HG03575 (cell line): ENCODE results near the gene CDPF1.
"Not testable (repeated sequence)": the region's sequence is repeated elsewhere in the genome, so short reads cannot be mapped to it uniquely, and the experiment has no call there.

Experiments
- ATAC-seq: cut with Tn5 transposase; IDR thresholded peaks from one replicate; pipeline ENCODE4 v1.9.1; 2021; ENCODE audit not compliant: unreplicated experiment, insufficient number of reproducible peaks, low FRiP score; ENCODE audit errors: extremely low read depth

Gene CDPF1

DNA sequence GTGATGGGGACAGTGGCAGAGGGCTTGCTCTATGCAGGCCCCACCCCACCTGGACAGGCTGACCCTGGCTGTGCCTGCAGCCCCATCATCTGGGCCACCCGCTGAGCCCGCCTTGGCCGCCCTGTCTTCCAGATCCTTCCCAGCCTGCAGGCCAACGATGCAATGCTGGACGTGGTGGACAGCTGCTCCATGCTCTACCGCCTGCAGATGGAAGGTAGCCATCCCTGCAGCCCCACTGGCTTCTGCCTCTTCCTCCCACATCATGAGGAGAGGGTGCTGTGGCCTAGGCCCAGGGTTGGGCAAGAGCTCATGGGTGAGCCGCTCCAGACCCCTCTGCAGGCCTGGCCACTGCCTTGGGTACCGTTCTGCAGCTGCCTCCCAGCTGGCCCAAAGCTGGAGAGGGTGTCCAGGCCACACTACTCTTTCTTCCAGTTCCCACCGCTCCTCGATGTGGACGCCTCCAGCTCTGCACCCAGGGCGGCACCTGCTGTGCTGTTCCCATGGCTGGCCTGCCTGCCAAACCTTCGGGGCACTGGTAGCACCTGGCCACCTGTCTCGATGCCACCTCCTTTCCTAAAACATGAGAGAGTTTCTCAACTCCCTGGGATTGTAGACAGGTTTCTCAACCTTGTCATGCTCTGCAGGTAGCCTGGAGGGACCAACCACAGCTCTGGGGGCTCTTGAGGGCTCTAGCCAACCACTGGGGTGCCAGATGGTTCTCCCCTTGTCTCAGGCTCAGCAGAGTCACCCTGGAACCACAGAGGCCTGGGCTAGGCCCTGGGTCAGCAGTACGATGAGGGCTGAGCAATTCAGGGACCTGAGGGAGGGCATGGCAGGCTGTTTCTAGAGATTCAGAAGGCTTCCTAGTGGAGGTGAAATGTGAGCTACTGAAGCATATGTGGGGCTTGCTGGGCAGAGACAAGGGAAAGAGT is 37.1 kb upstream of the CDPF1 start:
- ATAC-seq: no peak

DNA sequence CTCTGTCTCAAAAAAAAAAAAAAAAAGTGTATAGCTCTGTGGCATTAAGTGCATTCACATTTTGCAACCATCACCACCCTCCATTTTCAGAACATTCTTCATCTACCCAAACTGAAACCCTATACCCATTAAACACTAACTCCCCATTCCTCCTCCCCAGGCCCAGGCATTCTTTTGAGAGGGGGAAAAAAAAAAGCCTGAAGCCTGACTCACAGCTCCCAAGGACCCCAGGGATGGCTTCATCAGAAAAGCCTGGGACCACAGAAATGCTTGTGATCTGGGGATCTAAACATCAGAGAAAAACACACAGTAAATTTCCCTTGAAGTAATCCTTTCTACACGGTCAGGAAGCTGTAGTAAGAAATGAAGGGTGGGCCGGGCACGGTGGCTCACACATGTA is 35.9 kb upstream of the CDPF1 start:
- no peak for ATAC-seq

DNA sequence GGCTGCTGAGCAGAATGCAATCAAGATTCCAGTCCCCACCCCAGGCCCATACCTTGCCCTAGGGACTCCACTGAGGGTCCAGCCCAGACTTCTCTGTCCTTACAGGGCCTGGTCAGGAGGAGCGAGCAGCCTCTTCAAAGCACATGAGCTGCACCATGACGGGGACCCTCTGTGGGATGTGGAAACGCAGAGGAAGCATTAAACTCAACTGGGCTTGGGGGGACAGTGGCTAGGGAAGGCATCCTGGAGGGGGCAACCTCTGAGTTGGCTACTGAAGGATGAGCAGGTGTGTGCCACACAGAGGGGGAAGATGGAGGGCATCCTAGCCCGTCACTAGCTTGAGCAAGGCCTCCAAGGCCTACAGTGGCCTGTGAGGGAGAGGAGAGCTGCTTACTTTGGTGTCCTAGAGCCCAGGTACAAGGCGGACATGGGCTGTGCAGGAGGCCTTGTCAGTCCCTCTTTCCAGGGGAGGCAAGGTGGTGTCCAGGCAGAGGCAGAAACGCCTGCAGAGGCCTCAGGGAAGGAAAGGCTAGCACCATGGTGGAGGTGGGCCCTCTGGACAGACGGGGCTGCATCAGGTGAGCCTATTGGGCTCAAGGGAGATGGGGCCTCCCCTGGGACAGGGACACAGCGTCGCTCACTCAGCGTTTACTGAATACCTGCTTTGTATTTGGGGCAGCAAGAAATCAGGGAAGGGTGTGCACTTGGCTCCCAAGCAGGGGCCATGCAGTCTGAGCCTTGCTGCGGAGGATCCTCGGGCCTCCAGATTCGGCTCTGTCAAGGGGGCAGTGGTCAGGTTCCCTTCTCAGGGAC is 32.0 kb upstream of the CDPF1 start:
- ATAC-seq: no peak

DNA sequence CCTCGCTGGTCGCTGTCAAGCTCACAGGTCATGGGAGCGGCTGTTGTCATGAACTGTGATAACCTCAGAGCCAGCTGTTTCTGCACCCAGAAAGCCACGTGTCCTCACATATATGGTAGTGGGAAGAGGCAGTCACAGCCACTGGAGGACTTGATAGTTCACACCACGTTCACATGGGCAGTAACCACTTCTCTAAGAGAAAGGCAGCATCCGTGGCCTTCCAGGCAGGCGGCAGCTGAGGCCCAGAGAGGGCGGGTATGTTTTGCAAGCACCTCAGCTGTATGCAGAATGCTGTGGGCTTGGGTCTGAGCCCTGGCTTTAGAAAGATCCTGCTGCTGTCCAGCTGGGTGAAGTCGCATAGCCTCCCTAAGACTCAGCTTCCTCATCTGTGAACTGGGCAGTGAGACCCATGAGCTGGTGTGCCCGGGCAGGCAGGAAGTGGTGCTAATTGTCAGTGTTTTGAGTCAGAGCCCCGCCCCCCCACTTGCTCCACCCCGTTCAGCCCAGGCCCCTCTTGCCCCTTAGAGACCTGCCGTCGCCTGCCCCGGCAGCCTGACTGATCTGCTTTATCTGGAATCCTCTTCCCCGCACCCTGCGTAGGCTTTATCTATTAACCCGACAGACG is 31.0 kb upstream of the CDPF1 start:
- no peak for ATAC-seq

DNA sequence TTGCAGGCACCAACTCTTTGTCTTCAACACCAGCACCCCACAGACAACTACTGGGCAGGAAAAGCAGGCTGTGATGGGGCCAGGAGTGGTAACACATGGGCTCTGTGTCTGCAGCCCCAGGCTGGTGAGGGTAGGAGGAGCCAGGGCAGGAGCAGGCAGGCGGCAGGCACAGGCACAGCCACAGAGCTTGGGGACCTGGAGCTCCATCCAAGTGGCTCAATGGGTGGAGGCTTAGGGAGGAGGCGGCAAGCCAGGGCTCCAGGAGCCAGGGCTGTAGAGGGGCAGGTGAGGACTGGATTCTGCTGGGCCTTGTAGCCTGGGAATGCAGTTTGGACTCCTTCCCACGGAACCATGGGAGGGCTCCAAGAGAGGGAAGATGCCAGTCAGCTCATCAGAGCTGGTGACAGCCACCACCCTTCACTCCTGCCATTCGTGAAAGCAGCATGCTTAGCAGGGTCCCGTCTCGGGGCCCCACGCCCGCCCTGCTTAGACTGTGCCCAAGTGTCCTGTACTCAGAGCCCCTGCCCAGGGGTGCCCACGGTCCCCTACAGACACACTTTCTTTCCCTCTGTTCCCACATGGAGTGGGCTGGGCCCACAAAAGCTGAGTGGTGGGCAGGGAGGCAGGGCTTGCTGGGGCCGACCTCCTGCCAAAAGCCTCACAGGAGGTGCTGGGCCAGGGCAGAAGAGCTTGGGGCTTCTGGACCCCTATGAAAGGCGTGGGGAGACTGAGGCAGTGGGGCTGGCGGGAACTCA is 30.1 kb upstream of the CDPF1 start:
- ATAC-seq: no peak

DNA sequence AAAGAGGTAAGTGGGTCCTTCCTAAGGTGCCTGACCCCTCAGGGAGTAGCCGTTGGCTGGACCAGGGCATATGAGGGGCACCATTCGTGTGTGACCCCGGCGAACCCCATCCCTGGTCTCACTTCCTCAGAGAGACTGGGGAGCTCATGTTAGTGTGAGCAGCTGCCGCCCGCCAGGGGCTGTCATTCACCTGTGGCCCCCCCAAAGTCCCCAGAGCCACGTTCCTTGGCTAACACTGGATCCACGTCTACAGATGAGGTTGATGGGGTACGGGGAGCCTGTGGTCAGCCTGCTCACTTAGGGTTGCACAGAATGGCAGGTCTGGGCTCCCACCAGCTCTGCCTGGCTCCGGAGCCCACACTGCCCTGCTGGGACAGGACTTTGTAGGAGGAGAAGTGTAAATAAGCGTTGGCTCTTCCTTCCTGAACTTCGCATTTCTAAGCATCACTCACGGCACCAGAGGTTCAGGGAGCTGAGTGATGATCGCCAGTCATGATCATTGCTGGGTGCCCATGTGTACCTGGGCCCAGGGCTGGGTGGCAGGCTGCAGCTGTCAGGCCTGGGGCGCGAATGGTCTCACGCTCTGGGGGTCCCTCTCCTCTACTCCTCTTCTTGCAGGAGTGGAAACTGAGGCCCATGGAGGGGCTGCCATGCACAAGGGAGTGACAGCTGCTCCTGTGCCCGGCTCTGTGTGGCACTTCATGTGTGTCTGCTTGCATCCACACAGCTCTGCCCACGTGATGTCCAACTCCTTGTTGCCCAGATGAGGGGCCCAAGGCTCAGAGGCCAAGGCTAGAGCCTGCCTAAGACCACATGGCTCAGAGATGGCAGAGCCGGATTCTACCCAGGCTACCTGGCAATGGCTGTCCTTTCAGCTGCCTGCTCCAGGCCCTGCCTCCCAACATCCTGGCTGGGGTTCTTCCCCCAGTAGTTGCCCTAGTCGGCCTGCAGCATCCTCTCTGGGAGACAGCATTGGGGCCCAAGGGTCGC is 28.9 kb upstream of the CDPF1 start:
- no peak for ATAC-seq

DNA sequence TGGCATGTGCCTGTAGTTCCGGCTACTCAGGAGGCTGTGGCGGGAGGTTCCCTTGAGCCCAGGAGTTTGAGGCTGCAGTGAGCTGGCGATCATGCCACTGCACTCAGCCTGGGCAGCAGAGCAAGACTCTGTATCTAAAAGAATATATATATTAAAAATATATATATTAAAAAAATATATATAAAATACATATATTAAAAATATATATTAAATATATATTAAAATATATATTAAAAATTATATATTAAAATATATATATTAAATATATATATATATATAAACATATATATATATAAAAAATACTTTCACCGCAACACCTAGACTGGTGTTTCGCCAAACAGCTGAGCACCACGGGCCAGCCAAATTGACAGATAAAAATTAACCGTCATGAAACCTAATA is 26.5 kb upstream of the CDPF1 start:
- no peak for ATAC-seq

DNA sequence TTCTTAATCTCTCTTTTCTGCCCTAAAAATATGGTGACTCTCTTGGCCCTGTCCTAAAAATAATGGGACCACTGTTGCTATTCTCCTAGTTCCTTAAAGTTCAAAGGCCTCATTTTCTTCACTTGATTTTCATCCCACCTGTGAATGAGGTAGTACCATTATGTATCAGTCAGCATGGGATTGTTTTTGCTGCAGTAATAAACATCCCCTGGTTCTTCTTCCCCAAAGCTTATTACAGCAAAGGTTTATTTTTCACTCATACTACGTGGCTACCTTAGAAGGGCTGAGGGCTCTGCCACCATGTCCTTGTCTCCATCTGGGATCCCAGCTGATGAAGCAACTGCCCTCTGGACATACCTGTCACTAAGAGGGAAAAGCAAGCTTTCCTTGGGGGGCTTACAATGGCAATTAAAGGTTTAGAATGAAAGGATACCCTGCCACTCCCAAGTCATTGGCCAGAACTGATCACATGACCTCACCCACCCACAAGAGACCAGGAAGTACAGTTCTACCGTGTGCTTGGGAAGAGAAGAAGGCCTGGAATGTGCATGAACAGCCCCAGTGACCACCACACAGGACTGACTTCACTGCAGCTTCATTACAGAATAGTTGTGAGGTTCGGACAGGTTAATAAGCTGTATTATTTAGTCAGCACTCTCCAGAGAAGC is 25.5 kb upstream of the CDPF1 start:
- no peak for ATAC-seq

DNA sequence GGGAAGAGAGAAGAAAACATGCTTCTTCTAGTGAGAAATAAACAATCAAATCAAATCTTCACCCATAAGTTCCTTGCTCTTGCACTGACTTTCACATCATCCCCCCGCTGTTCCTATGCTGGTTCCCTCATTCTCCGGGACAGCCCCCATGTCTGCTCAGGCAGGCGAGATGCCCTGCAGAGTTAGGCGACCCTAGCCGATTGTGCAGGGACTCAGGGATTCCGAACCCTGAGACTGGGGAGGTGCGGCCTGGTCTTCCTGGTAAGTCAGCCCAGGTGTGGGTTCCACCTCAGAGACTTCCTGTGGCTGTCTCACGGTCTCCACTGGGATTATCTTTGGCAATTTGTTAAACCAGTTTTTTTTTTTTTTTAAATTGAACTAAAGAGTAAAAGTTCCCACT is 24.3 kb upstream of the CDPF1 start:
- ATAC-seq: no peak

DNA sequence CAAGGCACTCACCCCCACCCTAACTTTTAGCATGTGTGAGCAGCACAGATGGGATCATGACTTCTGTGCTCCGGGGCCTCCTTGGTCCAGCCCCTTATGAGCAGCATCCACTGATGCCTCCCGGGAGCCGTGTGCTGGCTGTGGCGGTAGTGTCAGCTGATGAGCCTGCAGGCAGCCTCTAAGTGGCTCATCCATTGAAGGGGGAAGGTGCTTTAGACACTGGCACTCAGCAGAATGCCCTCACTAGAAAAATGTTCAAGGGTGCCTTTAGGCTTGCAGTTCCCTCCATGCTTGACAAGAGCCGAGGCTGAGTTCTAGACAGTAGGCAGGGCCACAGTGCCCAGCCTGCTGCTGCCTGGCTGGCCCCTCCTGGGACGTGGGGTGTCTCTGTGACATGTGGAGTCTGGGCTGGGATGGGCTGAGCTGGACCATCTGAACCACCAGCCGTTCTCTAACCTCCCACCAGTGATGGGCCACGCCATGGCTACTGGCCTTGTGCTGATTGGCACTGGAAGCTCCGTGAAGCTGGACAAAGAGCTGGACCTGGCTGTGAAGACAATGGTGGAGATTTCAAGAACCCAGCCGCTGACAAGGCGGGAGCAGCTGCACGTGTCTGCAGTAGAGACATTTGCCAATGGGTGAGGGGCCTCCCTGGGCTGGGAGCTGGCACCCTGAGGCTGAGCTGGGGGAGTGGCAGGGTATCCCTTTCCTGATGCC is 23.5 kb upstream of the CDPF1 start:
- ATAC-seq: no peak

DNA sequence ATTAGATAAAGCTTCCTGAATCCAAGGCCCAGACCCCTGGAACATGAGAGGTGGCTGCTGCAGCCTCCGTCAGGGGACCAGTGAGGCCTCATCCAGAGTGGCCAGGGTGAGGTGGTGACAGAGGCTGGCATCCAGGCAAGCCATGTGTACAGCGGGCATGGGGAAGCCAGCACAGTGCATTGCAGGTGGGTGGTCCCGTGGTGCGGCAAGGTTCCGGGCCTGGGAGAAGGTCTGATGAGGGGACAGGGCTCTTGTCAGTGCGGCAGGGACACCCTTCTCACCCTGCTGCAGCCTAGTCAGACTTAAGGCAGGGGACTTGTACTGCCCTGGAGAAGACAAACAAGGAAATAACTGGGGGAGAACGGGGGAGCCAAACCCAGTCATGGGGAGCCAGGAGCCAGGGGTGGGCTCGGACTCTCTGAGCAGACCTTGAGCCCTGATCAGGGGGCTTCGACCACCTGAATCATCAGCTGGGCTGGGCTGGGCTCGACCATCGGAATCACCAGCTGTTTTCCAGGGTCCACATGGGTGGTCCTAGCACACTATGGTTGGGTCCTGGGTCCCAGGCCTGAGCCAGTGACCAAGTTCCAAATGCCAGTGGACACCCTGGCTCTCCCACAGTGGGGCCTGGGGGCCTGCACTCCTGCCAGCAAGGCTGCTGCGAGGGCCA is 22.8 kb upstream of the CDPF1 start:
- ATAC-seq: no peak

DNA sequence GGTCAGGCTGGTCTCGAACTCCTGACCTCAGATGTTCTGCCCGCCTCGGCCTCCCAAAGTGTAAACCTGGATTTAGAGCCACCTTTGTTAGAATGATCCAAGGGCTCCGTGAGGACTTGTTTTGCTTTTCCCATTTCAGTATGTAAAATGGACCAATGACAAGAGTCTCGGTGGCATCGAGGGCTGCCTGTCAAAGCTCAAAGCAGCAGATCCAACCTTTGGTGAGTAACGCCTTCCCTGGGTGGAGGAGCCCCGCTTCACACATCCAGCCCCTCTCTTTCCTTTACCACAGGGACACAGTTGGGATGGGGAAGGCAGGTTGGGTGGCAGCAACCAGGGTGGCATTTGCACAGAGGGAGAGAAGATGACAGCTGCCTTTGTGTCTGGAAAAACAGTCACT is 22.1 kb upstream of the CDPF1 start:
- ATAC-seq: no peak

DNA sequence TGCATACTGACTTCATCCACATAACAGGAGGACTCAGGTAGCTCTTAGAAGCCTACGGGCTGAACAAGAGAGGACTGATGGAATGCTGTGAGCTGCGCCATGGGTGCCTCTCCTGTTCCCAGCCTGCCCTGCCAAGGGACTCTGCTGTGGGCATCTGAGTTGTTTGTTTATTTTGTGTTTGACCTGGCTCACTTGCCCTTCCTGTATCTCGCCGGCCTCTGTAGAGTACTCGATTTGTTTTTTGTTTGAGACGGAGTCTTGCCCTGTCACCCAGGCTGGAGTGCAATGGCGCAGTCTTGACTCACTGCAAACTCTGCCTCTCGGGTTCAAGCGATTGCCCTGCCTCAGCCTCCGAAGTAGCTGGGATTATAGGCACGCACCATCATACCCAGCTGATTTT is 19.5 kb upstream of the CDPF1 start:
- no peak for ATAC-seq

DNA sequence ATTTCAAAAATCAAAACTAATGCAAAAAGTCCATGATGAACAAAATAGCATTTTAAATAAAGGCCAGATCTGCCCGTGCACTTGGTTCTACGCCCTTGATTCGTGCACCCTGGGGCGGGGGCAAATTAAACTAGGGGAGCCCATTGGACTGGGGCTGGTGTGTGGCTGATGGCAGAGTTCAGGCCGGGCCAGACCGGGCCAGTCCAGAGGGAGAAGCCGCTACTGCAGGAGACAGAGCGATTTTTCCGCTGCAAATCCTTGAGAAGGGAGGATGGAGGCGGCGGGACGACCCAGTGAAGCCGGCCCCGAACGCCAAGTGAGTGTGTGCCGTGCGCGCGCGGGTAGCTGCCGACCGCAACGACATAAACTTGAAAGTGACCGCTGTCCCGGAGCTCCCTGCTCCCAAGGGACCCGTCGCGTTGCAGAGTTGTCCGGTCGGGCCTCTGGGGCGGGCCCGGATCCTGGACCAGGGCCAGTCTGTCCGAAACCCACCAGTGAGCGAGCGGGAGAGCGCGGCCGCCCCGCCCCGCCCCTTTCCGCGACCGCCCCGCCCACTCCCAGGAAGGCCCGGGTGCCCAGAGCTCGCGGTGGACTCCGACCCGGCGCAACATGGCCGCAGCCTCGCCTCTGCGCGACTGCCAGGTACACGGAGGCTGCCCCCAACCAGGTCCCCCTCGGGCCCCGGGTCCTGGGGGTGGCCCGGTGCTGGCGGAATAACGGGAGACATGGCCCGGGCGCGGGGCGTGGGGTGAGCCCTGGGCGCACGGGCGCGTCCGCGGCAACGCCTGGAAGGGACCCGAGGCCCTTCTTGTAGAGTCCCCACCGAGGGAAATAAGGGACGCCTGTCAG is 17.6 kb upstream of the CDPF1 start, which contains the start of gene TTC38:
TTC38 (plus strand) TSS at position 578 of the 849 bp plus-strand sequence; CDS start at position 610, 32 bp downstream.
- no peak for ATAC-seq

DNA sequence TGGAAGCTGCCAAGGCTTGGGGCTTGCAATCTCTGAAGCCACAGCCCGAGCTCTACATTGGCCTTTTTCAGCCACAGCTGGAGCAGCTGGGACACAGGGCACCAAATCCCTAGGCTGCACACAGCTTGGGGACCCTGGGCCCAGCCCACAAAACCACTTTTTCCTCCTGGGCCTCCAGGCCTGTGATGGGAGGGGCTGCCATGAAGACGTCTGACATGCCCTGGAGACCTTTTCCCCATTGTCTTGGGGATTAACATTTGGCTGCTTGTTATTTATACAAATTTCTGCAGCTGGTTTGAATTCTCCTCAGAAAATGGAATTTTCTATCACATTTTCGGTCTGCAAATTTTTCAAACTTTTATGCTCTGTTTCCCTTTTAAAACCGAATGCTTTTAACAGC is 15.5 kb upstream of the CDPF1 start:
- ATAC-seq: not testable (repeated sequence)
